HG02973 (cell line): ENCODE measurements around the gene NTN3.
"Not testable (repeated sequence)": the region's sequence is repeated elsewhere in the genome, so short reads cannot be mapped to it uniquely, and the experiment has no call there.

ENCODE experiments used
- ATAC-seq: cut with Tn5 transposase; IDR thresholded peaks from one replicate; pipeline ENCODE4 v1.9.1; 2021; ENCODE audit warnings: moderate library complexity; ENCODE audit not compliant: unreplicated experiment

NTN3 gene

GRCh38 chr16:2476741-2477140 lies 5.6 kb downstream of the NTN3 start:
- no peak for ATAC-seq

GRCh38 chr16:2477327-2477726 lies 6.2 kb downstream of the NTN3 start:
- ATAC-seq, result no peak

GRCh38 chr16:2478279-2478678 lies 7.2 kb downstream of the NTN3 start:
- ATAC-seq, result no peak

- not testable (repeated sequence) for ATAC-seq
Measured at GRCh38 chr16:2479996-2480395, 8.9 kb downstream of the NTN3 start.

DNA sequence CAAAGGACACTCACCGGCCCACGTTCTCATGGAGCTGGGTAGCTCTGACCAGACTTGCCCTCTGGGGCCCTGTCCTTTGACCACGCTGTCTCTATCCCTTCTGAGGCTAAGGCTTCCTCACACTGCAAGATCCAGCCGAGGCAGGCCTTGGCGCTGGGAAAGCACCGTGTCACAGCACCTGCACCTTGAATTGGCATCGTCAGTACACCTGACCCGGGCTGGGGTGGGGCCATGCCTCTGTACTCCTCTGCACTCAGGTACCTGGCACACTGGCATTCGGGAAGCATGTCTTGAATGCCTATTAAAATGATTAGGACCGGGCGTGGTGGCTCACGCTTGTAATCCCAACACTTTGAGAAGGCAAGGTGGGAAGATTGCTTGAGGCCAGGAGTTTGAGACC lies 9.9 kb downstream of the NTN3 start:
- no peak for ATAC-seq

DNA sequence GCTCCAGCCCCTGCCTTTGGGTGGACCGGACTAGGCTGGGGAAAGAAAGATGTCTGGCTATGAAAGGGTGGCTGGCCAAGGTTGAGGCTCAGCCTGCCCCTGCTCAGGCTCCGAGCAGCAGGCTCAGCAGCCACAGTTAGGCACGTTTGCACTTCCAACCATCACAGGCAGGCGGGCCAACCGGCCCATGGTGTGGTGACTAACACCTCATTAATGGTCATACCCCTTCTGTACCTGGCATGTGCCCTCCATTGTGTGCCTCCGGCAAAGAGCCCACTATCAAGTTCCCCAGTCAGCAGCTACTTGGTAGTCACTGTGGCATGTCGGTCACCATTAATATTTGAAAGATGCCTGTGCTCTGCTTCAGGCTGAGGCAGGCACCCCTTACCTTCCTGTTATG lies 10.6 kb downstream of the NTN3 start:
- no peak for ATAC-seq

DNA sequence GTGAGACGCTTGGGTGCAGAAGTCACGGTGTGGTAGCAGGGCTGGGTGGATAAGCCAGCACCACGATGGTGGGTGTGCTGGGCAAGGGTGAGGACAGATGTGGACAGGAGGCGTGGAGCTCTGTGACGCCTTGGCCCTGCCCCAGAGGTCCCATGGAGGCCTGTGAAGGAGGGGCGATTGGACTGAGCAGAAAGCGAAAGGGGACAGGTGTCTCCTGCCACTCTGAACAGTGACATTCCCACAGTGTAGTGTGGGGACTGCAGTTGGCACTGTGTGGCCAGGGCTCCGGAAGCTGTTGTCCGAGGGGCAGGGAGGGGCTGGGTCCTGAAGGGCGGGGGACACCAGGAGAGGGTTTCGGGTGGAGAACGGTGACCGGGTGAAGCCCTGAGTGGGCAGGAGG lies 11.2 kb downstream of the NTN3 start:
- ATAC-seq, result no peak

DNA sequence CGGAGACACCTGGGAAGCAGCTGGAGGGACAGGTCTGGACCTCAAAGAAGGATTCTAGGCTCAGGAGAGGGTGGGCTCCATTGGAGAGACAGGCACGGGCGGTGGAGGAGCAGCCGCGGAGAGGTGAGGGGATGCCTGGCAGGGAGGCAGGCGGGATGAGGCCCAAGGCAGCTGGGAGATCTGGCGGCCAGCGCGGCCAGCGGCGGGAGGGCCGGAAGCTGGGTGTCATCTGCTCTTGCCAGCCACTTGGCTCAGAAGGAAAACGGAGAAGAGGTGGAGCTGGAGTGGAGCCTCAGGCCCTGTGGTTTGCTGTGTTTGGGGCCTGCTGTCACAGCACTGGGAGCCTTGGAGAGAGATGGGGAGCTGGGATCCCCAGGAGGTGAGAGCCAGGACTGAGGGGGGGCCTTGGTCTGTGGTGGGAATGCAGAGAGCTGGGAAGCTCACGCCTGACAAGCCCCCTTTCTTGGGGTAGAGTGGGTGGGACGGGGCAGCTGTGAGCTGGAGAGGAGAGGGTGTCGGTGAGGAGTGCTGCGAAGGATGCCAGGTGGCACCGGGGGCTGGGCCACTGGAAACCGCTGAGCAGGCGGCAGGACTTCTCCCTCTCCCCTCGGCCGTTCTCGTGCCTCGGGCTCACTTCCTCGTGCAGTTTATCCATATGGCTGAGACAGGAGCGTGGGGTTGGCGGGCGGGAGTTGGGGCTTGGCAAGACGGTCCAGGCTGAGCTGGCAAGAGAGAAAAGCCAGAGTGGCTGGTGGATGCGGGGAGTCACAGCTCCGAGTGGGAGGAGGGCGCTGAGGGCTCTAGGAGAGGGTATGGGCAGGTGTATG lies 11.8 kb downstream of the NTN3 start:
- ATAC-seq, result no peak

DNA sequence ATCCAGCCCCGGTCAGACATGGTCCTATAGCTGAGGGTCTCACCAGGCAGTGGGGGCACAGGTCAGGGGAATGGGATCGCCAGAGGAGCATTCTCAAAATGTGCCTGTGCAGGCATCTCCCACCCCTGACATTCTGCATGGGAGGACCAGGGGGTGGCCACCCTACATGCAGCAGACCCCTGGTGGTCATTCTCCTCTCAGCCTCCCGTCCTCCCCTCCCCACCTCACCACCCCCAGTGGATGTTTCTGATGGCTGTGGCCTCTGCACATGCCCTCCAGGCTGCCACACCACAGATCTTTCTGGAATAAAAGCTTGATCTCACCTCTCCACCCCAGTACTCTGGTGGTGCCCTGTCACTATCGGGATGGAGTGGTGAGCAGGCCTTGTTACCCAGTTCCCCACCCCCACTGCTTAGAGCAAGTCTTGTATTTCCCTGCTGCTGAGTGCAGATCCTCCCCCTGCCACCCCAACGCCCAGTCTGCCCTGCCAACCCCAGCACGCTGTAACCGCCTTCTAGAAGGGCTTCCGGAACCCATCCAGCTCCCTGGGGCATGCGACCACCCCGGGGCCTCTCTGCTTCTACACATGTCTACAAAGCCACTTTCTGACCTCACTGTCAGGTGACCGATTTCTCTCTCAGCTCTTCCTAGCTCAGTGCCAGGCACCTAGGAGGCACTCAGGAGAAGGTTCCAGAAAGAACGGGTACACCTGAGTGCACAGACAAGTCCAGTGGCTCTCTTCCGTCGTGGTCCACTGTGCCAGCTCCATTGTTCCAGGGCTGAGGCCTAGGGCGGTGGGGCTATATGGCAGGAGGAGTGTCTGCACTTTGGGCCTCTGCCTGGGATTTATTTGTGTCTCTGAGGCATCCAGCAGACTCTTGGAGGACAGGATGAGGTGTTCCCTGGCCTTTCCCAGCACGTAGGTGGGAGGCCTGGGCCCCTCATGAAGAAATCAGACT lies 13.1 kb downstream of the NTN3 start:
- no peak for ATAC-seq

DNA sequence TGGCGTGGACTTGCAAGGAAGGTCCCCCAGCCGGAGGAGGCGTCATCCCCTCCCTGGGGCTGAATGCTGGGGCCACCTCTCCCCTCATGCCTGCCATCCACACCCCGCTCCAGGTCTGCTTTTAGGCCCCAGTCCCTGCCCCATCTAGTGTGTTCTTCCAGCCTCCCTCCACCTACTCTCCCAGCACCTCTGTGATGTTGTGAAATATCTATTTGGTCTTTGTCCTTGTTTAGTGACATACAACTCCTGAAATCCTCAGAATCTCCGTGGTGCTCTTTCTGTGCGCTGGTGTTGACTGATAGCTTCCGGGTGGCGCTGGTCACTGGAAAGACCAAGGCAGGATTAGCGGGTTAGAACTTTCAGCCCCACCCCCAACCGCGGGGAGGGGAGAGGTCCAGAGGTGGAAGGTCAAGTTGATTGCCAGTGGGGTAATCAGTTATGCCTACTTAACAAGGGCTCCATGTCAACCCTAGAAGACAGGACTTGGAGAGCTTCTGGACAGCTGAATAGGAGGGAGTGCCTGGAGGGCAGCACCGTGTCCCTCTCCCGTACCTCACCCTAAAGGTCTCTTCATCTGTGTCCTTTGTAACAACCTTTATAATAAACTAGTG lies 13.9 kb downstream of the NTN3 start:
- ATAC-seq, result no peak

- no peak for ATAC-seq
Measured at GRCh38 chr16:2485811-2486507, 14.9 kb downstream of the NTN3 start.

- ATAC-seq, result no peak
Measured at GRCh38 chr16:2486645-2487516, 15.8 kb downstream of the NTN3 start.

GRCh38 chr16:2487517-2487842 lies 16.4 kb downstream of the NTN3 start:
- no peak for ATAC-seq

DNA sequence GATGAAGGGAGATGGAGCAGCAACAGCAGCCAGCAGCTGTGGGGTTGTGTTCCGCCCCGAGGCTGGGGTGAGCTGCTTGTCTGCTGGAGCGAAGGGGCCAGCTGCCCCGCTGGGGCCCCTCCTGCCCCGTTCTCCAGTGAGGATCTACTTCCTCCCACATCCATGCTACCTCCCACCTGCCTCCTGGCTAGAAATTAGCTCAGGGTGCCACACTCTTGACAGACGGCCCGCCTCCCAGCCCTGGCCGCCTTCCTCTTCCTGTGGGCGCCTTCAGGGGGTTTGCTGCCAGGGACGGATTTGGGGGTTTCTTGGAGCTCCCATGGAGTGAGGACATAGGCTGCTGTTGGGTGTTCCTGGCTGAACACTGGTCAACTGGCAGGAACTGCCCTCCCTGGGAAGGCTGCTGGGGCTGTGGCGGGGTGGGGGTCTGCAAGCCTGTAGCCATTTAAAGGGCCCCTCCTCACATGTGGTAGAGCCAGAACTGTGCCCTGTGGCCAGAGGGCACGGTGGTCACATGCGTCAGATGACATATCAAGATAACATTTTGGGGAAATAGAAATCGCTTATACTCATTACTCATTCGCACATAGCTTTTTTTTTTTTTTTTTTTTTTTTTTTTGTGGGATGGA lies 16.9 kb downstream of the NTN3 start:
- ATAC-seq, result no peak

GRCh38 chr16:2489581-2489980 lies 18.5 kb downstream of the NTN3 start:
- ATAC-seq, result no peak

DNA sequence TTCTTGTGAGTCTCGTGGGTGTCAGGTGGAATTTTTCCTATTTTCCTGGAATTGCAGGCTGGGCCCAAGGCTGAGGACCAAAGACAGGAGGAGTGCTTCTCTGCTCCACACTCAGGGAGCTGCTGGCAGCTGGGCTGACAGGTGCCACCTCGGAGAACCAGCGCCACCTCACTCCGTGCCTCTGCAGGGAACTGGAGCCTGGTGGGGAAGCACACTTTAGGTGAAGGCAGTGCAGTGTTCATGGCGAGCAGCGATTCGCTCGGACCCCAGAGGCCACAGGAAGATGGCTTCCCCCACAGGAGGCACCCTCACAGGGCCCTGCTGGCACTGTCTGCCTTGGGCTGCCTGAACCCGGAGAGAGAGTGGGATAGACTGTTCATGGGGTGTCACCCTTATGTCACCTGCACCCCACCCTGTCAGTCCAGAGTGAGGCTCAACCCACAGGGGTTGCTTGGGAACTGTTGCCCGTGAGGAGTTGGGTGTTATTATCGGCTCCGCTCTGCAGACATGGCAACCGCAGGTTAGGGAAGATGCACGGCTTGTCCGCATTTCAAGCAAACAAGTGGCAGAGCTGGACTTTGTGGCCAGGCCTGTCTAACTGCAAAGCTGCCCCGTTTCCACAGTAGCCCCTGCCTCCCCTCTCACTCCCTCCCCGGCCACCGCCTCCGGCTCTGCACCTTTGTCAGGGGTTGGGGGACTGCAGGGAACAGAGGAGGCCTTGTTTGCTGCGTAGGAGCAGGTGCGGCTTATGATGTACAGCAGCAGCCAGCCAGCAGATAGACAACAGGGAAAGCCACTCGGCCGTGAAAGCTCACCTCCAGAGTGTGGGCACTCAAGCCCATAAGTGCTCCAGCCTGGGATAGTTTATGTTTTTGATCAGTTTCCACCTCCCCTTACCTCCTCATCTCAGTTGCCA lies 19.4 kb downstream of the NTN3 start:
- no peak for ATAC-seq

- ATAC-seq, result no peak
Measured at GRCh38 chr16:2492292-2492691, 21.2 kb downstream of the NTN3 start.

DNA sequence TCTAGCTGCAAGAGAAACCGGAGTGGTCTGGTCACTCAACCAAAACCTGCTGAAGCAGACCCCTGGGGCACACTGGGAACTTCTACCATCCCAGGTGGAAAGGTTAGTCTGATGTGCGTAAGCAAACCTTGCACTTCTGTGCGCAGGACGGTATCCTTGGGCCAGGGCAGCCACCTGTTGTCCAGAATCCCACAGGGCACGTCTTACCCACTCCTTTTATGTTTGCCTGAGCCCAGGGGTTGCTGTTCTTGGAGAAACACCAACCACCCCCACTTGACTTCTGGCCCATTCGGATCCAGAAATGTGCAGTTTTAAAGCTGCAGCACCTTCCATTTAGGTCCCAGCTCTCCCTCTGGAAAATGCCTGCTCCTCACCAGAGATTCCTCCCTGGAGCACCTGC lies 22.5 kb downstream of the NTN3 start:
- ATAC-seq, result no peak

DNA sequence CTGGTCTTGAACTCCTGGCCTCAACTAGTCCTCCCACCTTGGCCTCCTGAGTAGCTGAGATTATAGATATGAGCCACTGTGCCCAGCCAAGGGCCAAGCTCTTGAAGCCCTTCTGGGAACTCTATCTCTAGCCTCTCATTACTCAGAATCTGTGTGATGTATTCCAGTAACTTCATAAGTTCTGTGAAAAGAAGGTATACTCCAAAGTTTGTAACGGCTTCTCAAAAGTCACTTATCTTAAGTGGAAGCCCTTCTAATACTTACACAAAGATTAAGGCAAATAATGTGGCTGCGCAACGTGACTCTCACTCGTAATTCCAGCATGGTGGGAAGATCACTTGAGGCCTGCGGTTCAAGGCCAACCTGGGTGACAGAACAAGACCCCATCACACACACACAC lies 23.5 kb downstream of the NTN3 start:
- ATAC-seq, result no peak
